Neural cell (in vitro differentiated cells): Measurements from ENCODE around the gene C1QTNF1. TPM values are rescaled to one million over a fixed set of nuclear protein-coding genes. Genes with fewer than 3 reads are reported as not detected.

Source experiments
- polyA plus RNA-seq: library from polyadenylated mRNA; depleted of rRNA; stranded (reverse); fragments of >200 nt; gene quantifications from 2 replicates; pipeline ENCODE4 v1.2.3, GENCODE V29; 2014

The C1QTNF1 gene
- polyA plus RNA-seq, 1 donor from 2014 or later: 0.16 TPM

Other genes with a start within 250 kb of the C1QTNF1 start
- gene CYTH1, start 241.9 kb upstream of the C1QTNF1 start, polyA plus RNA-seq: 120 and 131 TPM in 2 replicates
- 12.8 and 14.4 TPM in 2 replicates for gene USP36, start 183.4 kb upstream of the C1QTNF1 start, polyA plus RNA-seq
- gene CEP295NL, start 121.0 kb upstream of the C1QTNF1 start, polyA plus RNA-seq: not detected in 2 replicates
- gene TIMP2, start 98.8 kb upstream of the C1QTNF1 start, polyA plus RNA-seq: 25.6 and 26.7 TPM in 2 replicates
- gene LGALS3BP, start 44.2 kb upstream of the C1QTNF1 start, polyA plus RNA-seq: 5.4 and 14.7 TPM in 2 replicates
- gene CANT1, start 14.4 kb upstream of the C1QTNF1 start, polyA plus RNA-seq: 17.7 and 25.7 TPM in 2 replicates
- 13.0 and 19.8 TPM in 2 replicates for gene ENGASE, start 50.7 kb downstream of the C1QTNF1 start, polyA plus RNA-seq